ENCODE measurements around the gene SPDYE18. TPM values are rescaled to one million over a fixed set of nuclear protein-coding genes. Genes with fewer than 3 reads are reported as not detected.
A peak's percentile ranks its signal among the peaks of the same experiment; 100 is the strongest.
"Not testable (repeated sequence)": the region's sequence is repeated elsewhere in the genome, so short reads cannot be mapped to it uniquely, and the experiment has no call there.

Gene SPDYE18
- total RNA-seq, 1 donor from 2014 or later: 1.5 TPM

DNA sequence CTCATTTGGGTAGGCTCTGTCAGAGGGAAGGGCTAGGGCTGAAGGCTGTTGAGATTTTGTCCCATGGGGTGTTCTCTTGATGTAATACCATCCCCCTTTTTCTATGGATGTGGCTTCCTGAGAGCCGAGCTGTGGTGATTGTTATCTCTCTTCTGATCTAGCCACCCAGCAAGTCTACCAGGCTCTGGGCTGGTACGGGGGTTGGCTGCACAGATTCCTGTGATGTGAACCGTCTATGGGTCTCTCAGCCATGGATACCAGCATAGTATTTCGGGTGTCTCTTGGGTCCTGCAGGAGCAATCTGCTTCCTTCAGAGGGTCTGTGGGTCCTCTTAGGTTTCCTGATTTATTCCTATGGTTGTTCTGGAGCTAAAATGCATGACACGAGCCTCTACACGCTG is 8.8 kb upstream of the SPDYE18 start:
- ATAC-seq; intact Hi-C loops (cut with DNase I); H3K36me3 ChIP-seq; H3K27ac ChIP-seq; H3K4me3 ChIP-seq; DNase-seq; H3K9me3 ChIP-seq; H3K27me3 ChIP-seq (ENCODE audit: low read depth); H3K4me1 ChIP-seq: not testable (repeated sequence)

DNA sequence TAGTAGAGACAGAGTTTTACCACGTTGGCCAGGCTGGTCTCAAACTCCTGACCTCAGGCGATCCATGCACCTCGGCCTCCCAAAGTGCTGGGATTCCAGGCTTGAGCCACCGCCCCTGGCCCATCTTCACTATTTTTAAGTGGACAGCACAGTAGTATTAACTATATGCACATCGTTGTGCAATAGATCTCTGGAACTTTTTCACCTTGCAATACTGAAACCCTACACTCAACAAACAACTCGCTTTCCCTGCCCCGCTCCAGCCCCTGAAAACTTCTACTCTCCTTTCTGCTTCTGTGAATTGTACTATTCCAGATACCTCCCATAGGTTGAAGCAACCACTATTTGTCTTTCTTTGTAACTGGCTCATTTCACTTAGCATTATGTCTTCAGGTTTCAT is 3.5 kb upstream of the SPDYE18 start:
- DNase-seq; H3K4me1 ChIP-seq; H3K9me3 ChIP-seq; H3K4me3 ChIP-seq; intact Hi-C loops (cut with DNase I); H3K36me3 ChIP-seq; H3K27ac ChIP-seq; ATAC-seq; H3K27me3 ChIP-seq (ENCODE audit: low read depth): not testable (repeated sequence)

DNA sequence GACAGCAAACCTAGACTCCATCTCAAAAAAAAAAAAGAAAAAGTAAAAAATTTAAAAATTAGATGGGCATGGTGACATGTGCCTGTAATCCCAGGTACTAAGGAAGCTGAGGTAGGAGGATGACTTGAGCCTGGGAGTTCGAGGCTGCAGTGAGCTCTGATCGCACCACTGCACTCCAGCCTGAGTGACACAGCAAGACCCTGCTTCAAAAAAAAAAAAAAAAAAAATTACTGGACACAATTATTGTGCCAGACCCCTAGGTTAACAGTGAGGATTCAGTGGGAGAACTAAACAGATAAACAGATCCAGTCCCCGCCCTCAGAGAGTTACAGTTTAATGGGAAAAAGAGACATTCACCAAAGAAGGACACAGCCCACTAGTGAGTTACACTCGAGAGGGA is 1.4 kb upstream of the SPDYE18 start:
- H3K9me3 ChIP-seq; H3K4me1 ChIP-seq; DNase-seq; H3K4me3 ChIP-seq; H3K36me3 ChIP-seq; H3K27ac ChIP-seq; intact Hi-C loops (cut with DNase I); H3K27me3 ChIP-seq (ENCODE audit: low read depth): not testable (repeated sequence)
- ATAC-seq: peak in 1 of 2 donors; percentile 37

DNA sequence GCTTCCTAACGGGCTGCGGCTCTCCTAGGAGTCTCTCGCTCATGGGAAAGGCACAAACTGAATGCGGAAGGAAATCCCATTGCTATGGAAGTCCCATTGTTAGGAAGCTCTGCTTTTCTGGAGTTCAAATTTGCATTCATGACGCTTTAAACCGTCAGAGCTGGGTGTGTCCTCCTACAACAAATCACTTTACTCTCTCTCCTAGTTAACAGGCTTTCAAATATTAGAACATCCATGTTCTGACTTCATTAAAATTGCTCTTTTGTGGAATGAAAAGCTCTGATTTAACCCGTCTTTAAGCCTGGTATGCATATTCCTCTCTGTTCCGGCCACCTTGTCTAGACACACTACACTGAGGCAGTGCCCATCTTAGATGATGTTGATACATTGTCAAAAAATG is 30.1 kb downstream of the SPDYE18 start, which contains the start of gene SPDYE17:
Gene SPDYE17 (minus strand): TSS at position 101 of the 400 bp plus-strand sequence. CDS start 1,791 bp downstream, outside the sequence.
- H3K27ac ChIP-seq; intact Hi-C loops (cut with DNase I); H3K4me1 ChIP-seq; H3K27me3 ChIP-seq (ENCODE audit: low read depth); ATAC-seq; H3K36me3 ChIP-seq; H3K9me3 ChIP-seq; DNase-seq; H3K4me3 ChIP-seq: not testable (repeated sequence)

DNA sequence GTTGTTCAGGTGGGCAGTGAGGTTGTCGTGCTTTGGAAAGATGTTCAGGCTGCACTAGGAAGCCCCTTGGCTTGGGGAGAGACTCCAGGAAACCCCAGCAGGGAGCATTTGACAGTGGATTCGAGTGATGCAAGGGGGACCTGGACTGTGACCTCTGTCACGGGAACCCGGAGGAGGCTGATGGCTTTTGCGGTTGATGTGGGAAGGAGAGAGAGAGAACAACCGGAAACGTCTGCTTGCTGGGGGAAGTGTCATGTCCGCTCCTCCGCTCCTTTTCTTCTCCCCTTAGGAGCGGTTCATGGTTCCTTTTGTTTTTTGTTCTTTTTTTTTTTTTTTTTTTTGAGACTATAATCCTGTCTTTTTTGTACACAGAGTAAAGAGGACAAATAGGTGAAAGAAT is 36.0 kb downstream of the SPDYE18 start:
- H3K4me3 ChIP-seq; DNase-seq; H3K9me3 ChIP-seq; H3K36me3 ChIP-seq; H3K27ac ChIP-seq; H3K4me1 ChIP-seq; intact Hi-C loops (cut with DNase I); ATAC-seq; H3K27me3 ChIP-seq (ENCODE audit: low read depth): not testable (repeated sequence)

DNA sequence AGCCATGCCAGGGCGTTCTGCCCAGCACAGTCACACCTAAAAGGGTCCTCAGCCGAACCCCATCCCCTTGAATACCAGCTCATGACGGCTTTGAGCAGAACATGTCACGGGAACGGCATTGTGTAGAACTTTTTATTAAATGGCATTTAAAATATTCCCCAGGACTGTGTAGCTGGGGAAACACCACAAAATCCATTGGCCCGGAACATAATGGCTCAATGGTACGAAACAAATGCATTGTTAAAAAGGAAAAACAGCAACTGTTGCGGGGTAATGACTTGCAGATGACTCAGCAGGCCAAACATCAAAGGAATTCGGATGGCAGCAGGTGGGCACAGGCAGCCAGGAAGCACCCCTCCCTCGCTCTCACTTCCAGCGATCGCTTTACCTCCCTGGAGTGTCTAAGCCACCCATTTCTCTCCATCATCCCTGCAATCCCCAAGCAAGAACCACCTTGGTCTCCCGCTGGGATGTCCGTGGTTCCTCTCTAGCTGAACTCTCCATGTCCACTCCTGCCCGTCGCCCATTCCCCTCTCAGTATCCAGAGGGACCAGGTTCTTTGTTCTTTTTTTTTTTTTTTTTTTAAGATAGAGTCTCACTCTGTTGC is 52.2 kb downstream of the SPDYE18 start:
- H3K9me3 ChIP-seq; H3K27ac ChIP-seq; H3K4me1 ChIP-seq; H3K36me3 ChIP-seq; DNase-seq; intact Hi-C loops (cut with DNase I); H3K27me3 ChIP-seq (ENCODE audit: low read depth); H3K4me3 ChIP-seq: not testable (repeated sequence)
- peak in 1 of 2 donors; percentile 4 for ATAC-seq

DNA sequence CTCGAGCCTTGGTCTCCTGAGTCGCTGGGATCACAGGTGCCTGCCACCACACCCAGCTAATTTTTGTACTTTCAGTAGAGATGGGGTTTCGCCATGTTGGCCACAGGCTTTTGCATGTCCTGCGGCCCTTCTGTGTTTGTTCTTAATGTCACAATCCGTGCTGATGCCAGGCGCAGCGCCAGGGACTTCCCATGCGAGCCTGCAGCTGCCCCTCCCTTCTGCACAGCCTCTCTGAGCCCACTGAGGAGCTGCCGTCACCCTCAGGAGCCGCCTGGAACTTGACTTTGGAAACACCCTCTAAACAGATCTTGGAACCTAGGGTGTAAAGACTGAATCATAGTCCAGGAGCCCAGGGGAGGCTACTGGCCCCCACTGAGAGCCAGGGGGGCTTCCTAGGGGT is 54.4 kb downstream of the SPDYE18 start:
- H3K27me3 ChIP-seq (ENCODE audit: low read depth); H3K9me3 ChIP-seq; H3K36me3 ChIP-seq; intact Hi-C loops (cut with DNase I); H3K4me3 ChIP-seq; H3K4me1 ChIP-seq: not testable (repeated sequence)
- DNase-seq (peak; percentile 90), ATAC-seq (peak; percentile 85 to 90)
- peak overlapping the region; percentile 11 for H3K27ac ChIP-seq

DNA sequence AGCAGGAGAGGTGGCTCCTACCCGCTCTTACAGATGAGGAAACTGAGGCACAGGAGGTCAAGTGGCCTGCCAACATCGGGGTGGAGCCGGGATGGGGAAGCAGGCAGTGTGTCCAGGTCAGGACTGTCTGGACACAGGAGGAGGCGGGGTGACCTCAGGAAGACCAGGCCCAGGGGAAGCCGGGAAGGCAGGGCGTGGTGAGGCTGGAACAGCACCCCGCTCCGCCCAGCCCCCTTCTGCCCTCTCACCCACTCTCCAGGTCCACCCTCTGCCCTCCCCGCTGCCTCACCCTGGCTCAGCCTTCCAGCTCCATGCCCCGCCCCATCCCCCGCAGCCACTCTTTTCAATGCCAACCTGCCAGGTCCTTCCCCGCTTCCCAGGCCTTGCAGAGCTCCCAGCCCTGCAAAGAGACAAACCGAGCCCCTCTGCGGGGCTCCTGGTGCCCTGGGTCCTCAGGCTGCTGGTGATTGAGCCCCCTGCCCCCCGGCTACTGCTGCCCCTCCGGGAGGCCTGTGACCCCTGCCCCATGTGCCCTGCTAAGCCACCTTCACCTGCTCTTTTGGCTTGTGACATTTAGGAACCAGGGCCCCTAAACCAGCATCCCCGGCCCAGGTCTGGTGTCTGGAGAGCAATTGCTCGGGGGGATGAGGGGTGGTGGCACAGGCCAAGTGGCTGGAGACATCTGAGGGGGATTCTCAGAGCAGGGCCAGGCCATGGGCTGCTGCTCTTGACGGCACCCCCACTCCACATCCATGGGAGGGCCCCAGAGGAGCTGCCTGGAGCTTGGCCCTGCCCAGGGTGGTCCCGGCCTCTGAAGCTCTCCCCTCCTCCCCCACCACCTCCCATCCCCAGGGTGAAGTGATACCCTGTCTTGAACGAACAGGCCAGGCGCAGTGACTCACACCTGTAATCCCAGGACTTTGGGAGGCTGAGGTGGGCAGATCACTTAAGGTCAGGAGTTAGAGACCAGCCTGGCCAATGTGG is 55.9 kb downstream of the SPDYE18 start:
- H3K27me3 ChIP-seq (ENCODE audit: low read depth); H3K4me3 ChIP-seq; H3K27ac ChIP-seq; H3K4me1 ChIP-seq; DNase-seq; H3K9me3 ChIP-seq; intact Hi-C loops (cut with DNase I): not testable (repeated sequence)
- peaks cover 16% of the 10 kb centered on the region for H3K36me3 ChIP-seq
- ATAC-seq: peak; percentile 90 to 91

DNA sequence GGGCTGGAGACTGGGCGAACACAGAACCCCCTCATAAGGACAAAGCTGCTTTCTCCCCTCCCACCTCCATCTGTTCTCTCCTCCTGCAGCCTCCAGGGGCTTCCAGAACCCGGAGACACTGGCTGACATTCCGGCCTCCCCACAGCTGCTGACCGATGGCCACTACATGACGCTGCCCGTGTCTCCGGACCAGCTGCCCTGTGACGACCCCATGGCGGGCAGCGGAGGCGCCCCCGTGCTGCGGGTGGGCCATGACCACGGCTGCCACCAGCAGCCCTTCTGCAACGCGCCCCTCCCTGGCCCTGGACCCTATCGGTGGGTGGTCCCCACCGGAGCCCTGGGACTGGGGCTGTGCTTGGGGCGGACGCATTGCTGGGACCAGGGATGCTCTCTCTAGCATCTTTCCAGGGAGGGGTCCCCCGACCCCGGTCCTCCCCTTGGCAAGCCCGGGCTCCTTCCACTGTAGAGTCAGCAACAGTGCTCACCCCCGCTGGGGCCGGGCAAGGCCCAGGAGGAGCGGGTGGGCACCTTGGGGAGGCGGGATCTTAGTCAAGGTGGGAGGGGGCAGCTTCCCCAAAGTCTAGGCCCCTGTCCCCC is 56.8 kb downstream of the SPDYE18 start:
- H3K4me3 ChIP-seq; H3K27me3 ChIP-seq (ENCODE audit: low read depth); H3K4me1 ChIP-seq; intact Hi-C loops (cut with DNase I); DNase-seq; H3K9me3 ChIP-seq; H3K27ac ChIP-seq: not testable (repeated sequence)
- H3K36me3 ChIP-seq: peaks cover 16% of the 10 kb centered on the region
- ATAC-seq: peak in 1 of 2 donors; percentile 4

DNA sequence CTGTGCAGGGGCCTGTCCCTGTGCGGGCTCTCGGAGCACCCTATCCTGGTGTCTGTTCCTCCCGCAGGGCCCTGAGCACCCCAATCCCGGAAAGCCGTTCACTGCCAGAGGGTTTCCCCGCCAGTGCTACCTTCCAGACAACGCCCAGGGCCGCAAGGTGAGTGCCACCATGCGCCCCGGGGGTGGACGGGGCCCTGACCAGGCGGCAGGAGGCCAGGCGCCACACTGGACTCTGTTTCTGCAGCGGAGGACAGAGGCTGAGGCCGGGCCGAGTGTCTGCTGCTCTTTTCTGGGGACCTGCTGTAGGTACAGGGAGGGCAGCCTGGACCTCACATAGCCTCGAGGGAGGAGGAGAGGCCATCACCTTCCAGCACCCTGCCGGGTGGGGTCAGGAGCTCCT is 58.2 kb downstream of the SPDYE18 start:
- H3K36me3 ChIP-seq: peaks cover 16% of the 10 kb centered on the region
- DNase-seq; H3K4me3 ChIP-seq; ATAC-seq; H3K27ac ChIP-seq; H3K9me3 ChIP-seq; intact Hi-C loops (cut with DNase I); H3K4me1 ChIP-seq; H3K27me3 ChIP-seq (ENCODE audit: low read depth): not testable (repeated sequence)

DNA sequence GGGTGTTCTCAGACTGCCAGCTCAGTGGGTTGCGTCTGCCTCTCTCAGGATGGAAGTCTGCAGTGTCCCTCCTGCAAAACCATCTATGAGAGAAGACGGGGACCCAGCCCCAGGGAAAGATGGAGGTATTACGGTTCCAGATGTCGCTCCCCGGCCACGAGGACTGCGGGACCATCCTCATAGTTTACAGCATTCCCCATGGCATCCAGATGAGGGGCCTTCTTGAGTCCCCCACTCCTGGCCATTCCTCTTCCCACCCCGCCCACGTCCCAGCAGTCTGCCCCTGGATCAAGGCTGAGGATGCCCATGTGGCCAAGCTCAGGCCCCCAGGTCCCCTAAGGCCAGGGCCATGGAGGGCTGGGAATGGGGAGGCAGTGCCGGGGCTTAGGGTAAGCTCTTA is 59.1 kb downstream of the SPDYE18 start:
- H3K4me3 ChIP-seq; ATAC-seq; DNase-seq; intact Hi-C loops (cut with DNase I); H3K4me1 ChIP-seq; H3K9me3 ChIP-seq; H3K27me3 ChIP-seq (ENCODE audit: low read depth); H3K27ac ChIP-seq: not testable (repeated sequence)
- H3K36me3 ChIP-seq: peaks cover 16% of the 10 kb centered on the region

DNA sequence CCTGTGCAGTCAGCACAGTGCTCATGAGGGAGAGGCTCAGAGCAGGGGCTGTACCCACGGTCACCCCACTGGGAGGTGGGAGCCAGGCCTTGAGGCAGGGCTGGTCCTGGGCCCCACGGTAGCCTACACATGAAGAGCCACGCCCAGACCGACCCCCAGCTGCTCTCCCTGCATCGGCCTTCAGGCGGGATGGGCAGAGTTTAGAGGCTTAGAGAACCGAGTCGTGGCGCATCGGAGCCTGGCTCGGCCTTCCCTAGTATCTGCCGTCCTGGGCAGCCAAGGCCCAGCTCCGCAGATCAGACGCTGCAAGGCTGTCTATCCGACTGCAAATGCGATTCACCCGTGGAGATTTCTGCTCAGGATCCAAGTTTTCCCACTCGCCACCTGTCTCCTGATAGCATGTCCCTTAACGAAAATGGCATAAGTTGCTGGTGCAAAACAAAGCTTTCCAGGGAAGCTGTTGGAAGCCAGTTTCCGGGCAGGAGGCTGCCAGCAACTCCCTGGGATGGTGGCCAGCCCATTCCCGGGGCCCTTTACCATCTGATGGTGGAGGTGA is 59.6 kb downstream of the SPDYE18 start:
- intact Hi-C loops (cut with DNase I); H3K27ac ChIP-seq; H3K27me3 ChIP-seq (ENCODE audit: low read depth); H3K4me1 ChIP-seq; DNase-seq; H3K4me3 ChIP-seq; ATAC-seq; H3K9me3 ChIP-seq: not testable (repeated sequence)
- peaks cover 16% of the 10 kb centered on the region for H3K36me3 ChIP-seq

DNA sequence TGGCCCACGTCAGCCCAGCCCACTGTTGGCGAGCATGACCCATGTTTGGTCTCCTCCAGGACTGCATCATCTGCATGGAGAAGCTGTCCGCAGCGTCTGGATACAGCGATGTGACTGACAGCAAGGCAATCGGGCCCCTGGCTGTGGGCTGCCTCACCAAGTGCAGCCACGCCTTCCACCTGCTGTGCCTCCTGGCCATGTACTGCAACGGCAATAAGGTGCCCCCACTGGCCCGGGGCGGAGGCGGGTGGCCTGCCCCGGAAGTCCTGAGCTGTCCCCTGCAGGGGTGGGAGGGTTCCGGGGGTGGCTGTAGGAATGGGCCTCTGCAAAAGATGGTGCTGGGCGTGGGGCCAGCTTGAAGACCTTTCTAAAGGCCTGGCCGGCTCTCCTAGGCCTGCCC is 60.3 kb downstream of the SPDYE18 start:
- DNase-seq; H3K27me3 ChIP-seq (ENCODE audit: low read depth); H3K4me3 ChIP-seq; intact Hi-C loops (cut with DNase I); ATAC-seq; H3K4me1 ChIP-seq; H3K9me3 ChIP-seq; H3K27ac ChIP-seq: not testable (repeated sequence)
- peaks cover 16% of the 10 kb centered on the region for H3K36me3 ChIP-seq

Data from lower lobe of right lung (tissue), 2 donors.